Measurements from ENCODE around the gene PTPRN2. TPM values are rescaled to one million over a fixed set of nuclear protein-coding genes. Genes with fewer than 3 reads are reported as not detected.

PTPRN2 gene
- total RNA-seq, 1 experiment from 2014 or later = not detected

DNA sequence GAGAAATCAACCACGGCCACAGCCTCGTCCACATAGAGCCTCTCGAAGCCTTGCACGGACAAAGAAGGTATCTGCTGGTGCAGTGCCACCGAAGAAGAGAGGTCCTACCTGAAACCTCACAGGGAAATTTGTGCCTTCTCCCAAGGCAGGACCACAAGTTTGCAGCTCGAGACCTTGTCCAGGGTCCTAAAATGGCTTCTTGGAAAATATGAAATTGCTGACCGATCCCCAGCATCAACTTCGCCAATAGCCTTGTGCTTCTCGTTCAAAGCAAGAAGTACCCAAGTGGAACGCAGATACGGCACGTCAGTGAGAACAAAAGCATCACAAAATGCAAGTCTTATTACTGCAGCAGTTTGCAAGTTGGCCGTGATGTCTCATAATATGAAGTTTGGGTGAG lies 24.6 kb downstream of the PTPRN2 start:
- no peaks in the 10 kb centered on the region for H3K9me3 ChIP-seq (ENCODE audit: insufficient read depth, low read depth)
- no peak for DNase-seq
- no TSS peak for BruUV-seq (replicated peaks)
- intact Hi-C loops (cut with micrococcal nuclease; ENCODE audit: unreplicated experiment) = no loop called here
- H2AFZ ChIP-seq = no peak overlapping the region
- no peaks in the 10 kb centered on the region for H3K4me1 ChIP-seq (replicated peaks; ENCODE audit: insufficient read depth)
- no peaks in the 10 kb centered on the region for H3K79me2 ChIP-seq (ENCODE audit: low read depth)
- peaks cover 3% of the 10 kb centered on the region; the same call in 1 of the 2 replicates for H4K20me1 ChIP-seq (ENCODE audit: insufficient read depth)
- H3K9me2 ChIP-seq (ENCODE audit: insufficient read depth) = no peaks in the 10 kb centered on the region
- H3K27ac ChIP-seq = no peak overlapping the region
- TF ChIP-seq EZH2 (IDR thresholded peaks at IDR 0.05; ENCODE audit: low read depth) = no peak
- TF ChIP-seq, protein P1, sequence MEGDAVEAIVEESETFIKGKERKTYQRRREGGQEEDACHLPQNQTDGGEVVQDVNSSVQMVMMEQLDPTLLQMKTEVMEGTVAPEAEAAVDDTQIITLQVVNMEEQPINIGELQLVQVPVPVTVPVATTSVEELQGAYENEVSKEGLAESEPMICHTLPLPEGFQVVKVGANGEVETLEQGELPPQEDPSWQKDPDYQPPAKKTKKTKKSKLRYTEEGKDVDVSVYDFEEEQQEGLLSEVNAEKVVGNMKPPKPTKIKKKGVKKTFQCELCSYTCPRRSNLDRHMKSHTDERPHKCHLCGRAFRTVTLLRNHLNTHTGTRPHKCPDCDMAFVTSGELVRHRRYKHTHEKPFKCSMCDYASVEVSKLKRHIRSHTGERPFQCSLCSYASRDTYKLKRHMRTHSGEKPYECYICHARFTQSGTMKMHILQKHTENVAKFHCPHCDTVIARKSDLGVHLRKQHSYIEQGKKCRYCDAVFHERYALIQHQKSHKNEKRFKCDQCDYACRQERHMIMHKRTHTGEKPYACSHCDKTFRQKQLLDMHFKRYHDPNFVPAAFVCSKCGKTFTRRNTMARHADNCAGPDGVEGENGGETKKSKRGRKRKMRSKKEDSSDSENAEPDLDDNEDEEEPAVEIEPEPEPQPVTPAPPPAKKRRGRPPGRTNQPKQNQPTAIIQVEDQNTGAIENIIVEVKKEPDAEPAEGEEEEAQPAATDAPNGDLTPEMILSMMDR (conservative IDR thresholded peaks at IDR 0.05) = no peak
- ChIA-PET CTCF (no interaction called here), POLR2A (ENCODE audit: unreplicated experiment) (no interaction called here)
- H3K27me3 ChIP-seq (ENCODE audit: insufficient read depth, low read depth) = peaks cover 97% of the 10 kb centered on the region
- H3K4me2 ChIP-seq = no peak overlapping the region
- no peak overlapping the region for H3K4me3 ChIP-seq
- H3F3A ChIP-seq (ENCODE audit: insufficient read depth, low read depth) = no peaks in the 10 kb centered on the region
- no peaks in the 10 kb centered on the region for H3K36me3 ChIP-seq (ENCODE audit: low read depth)

DNA sequence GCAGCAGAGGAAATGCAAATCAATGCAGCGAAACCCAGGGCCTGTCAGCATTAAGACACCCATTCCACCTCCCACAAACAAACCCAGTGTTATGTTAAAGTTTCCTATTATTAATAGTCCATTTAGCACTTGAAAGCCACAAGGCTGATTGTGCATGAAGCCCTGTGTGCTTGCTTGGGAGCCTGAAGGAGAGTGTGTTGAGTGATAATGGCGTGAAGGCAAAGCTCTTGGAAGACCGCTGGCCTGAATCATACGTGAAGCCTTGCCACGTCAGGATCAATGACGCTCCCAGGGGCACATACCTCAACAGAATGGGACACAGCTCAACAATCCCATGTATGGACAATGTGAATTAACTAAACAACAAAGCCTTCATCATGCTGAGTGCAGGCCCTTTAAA lies 25.1 kb downstream of the PTPRN2 start:
- no TSS peak for BruUV-seq (replicated peaks)
- no peak overlapping the region for H3K27ac ChIP-seq
- ChIA-PET POLR2A (ENCODE audit: unreplicated experiment) (no interaction called here), CTCF (no interaction called here)
- intact Hi-C loops (cut with micrococcal nuclease; ENCODE audit: unreplicated experiment) = no loop called here
- H3K4me3 ChIP-seq = no peak overlapping the region
- peaks cover 97% of the 10 kb centered on the region for H3K27me3 ChIP-seq (ENCODE audit: insufficient read depth, low read depth)
- H3F3A ChIP-seq (ENCODE audit: insufficient read depth, low read depth) = no peaks in the 10 kb centered on the region
- no peak for TF ChIP-seq EZH2 (IDR thresholded peaks at IDR 0.05; ENCODE audit: low read depth)
- TF ChIP-seq, protein P1 (conservative IDR thresholded peaks at IDR 0.05) = no peak
- H4K20me1 ChIP-seq (ENCODE audit: insufficient read depth) = peaks cover 3% of the 10 kb centered on the region; the same call in 1 of the 2 replicates
- no peaks in the 10 kb centered on the region for H3K9me3 ChIP-seq (ENCODE audit: insufficient read depth, low read depth)
- DNase-seq = no peak
- no peaks in the 10 kb centered on the region for H3K9me2 ChIP-seq (ENCODE audit: insufficient read depth)
- no peaks in the 10 kb centered on the region for H3K79me2 ChIP-seq (ENCODE audit: low read depth)
- H3K36me3 ChIP-seq (ENCODE audit: low read depth) = no peaks in the 10 kb centered on the region
- H3K4me1 ChIP-seq (replicated peaks; ENCODE audit: insufficient read depth) = no peaks in the 10 kb centered on the region
- H3K4me2 ChIP-seq = no peak overlapping the region
- no peak overlapping the region for H2AFZ ChIP-seq

DNA sequence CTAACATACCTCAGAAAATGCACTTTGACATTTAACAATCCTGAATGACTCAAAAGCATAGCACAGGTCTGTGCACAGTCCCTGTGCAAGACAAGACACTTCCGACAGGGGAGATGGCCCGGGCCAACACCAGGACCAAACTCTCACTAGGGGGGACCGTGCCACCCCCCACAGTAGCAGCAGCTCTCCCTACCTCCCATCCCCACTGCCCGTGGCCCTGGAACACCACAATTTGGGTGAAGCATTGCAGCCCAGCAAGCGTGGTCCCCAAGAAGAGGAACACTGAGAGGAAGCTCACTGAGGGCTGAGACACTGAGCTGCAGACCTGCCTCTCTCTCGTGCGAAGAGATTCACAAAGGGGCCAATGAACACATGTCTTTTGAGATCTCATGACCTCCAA lies 26.0 kb downstream of the PTPRN2 start:
- CTCF ChIA-PET = interaction anchor here (0.6 kb wide), 1 partner anchor 29 kb away, joined by 4 read pairs; no protein-coding TSS in a partner anchor
- H3K9me3 ChIP-seq (ENCODE audit: insufficient read depth, low read depth) = no peaks in the 10 kb centered on the region
- H3F3A ChIP-seq (ENCODE audit: insufficient read depth, low read depth) = no peaks in the 10 kb centered on the region
- no peak for DNase-seq
- H3K36me3 ChIP-seq (ENCODE audit: low read depth) = no peaks in the 10 kb centered on the region
- intact Hi-C loops (cut with micrococcal nuclease; ENCODE audit: unreplicated experiment) = no loop called here
- no peak overlapping the region for H3K4me2 ChIP-seq
- no peaks in the 10 kb centered on the region for H3K79me2 ChIP-seq (ENCODE audit: low read depth)
- TF ChIP-seq, protein P1 (conservative IDR thresholded peaks at IDR 0.05) = no peak
- no peak for TF ChIP-seq EZH2 (IDR thresholded peaks at IDR 0.05; ENCODE audit: low read depth)
- no peaks in the 10 kb centered on the region for H3K9me2 ChIP-seq (ENCODE audit: insufficient read depth)
- H3K27ac ChIP-seq = no peak overlapping the region
- H3K27me3 ChIP-seq (ENCODE audit: insufficient read depth, low read depth) = peaks cover 95% of the 10 kb centered on the region
- BruUV-seq (replicated peaks) = no TSS peak
- no peak overlapping the region for H2AFZ ChIP-seq
- peaks cover 3% of the 10 kb centered on the region; the same call in 1 of the 2 replicates for H4K20me1 ChIP-seq (ENCODE audit: insufficient read depth)
- POLR2A ChIA-PET (ENCODE audit: unreplicated experiment) = no interaction called here
- H3K4me1 ChIP-seq (replicated peaks; ENCODE audit: insufficient read depth) = no peaks in the 10 kb centered on the region
- H3K4me3 ChIP-seq = no peak overlapping the region

Measured in PC-9 (cell line).